Right ventricle myocardium superior (tissue), 1 donor: Measurements from ENCODE around the gene EIF3L. TPM values are rescaled to one million over a fixed set of nuclear protein-coding genes. Genes with fewer than 3 reads are reported as not detected.
A peak's percentile ranks its signal among the peaks of the same experiment; 100 is the strongest.

Source experiments
- ATAC-seq: fragments of 200-7000 bp; cut with Tn5 transposase; one replicate; pipeline ENCODE4 v1.9.1; 2020; ENCODE audit warnings: mild to moderate bottlenecking; ENCODE audit not compliant: poor library complexity
- DNase-seq: peaks from one replicate; pipeline ENCODE4 v3.0.0-alpha.2; 2020
- intact Hi-C: fragments of 100-400 bp; cut with DNase I; formaldehyde crosslinking; loops from one replicate; pipeline ENCODE4 v1.11.2; 2022
- total RNA-seq: library from RNA; stranded (reverse); fragmentation: NEBNext Ultra II Directional; extraction: Animal tissue kit (Norgen Biotek cat#: 25700); gene quantifications from one replicate; pipeline ENCODE4 v1.2.1, GENCODE V29; 2021
- donor health status: DM: no; HTN: yes; CAD: no; lungs with severe emphysema.

EIF3L gene
- total RNA-seq, 1 donor from 2014 or later = 326 TPM

GRCh38 chr22:37913233-37913721 lies 64.1 kb downstream of the EIF3L start:
- DNase-seq = no peak
- ATAC-seq = peak; percentile 43
- intact Hi-C loops = no loop called here

- ATAC-seq (no peak), DNase-seq (no peak)
- intact Hi-C loops = no loop called here
These were observed 67.1 kb downstream of the EIF3L start for GRCh38 chr22:37916311-37916710.

- ATAC-seq (no peak), DNase-seq (no peak)
- intact Hi-C loops = no loop called here
These were observed 68.8 kb downstream of the EIF3L start for GRCh38 chr22:37917874-37918548.

GRCh38 chr22:37918580-37919270 lies 69.5 kb downstream of the EIF3L start:
- ATAC-seq = no peak
- intact Hi-C loops = no loop called here
- DNase-seq = no peak

- ATAC-seq (no peak), DNase-seq (no peak)
- intact Hi-C loops = no loop called here
These were observed 70.9 kb downstream of the EIF3L start for GRCh38 chr22:37920126-37920525.

GRCh38 chr22:37922191-37922590 lies 73.0 kb downstream of the EIF3L start:
- DNase-seq = no peak
- intact Hi-C loops = no loop called here
- ATAC-seq = no peak

- no peak for ATAC-seq
- intact Hi-C loops = no loop called here
- DNase-seq = no peak
These were observed 74.7 kb downstream of the EIF3L start for GRCh38 chr22:37923927-37924326.

- ATAC-seq = no peak
- DNase-seq = no peak
- intact Hi-C loops = no loop called here
These were observed 75.3 kb downstream of the EIF3L start for GRCh38 chr22:37924386-37925065.

- intact Hi-C loops = no loop called here
- DNase-seq = no peak
- ATAC-seq = no peak
These were observed 76.1 kb downstream of the EIF3L start for GRCh38 chr22:37925330-37925729.

GRCh38 chr22:37925767-37926166 lies 76.5 kb downstream of the EIF3L start:
- DNase-seq (no peak), ATAC-seq (no peak)
- intact Hi-C loops = no loop called here

- DNase-seq (no peak), ATAC-seq (no peak)
- intact Hi-C loops = no loop called here
These were observed 77.1 kb downstream of the EIF3L start for GRCh38 chr22:37926358-37926757.

- intact Hi-C loops = no loop called here
- DNase-seq (no peak), ATAC-seq (no peak)
These were observed 77.8 kb downstream of the EIF3L start for GRCh38 chr22:37926771-37927636.

GRCh38 chr22:37927637-37927936 lies 78.4 kb downstream of the EIF3L start:
- intact Hi-C loops = no loop called here
- no peak for ATAC-seq
- DNase-seq = no peak

- DNase-seq = no peak
- ATAC-seq = no peak
- intact Hi-C loops = no loop called here
These were observed 80.2 kb downstream of the EIF3L start for GRCh38 chr22:37929390-37929789.

GRCh38 chr22:37930270-37930951 lies 81.2 kb downstream of the EIF3L start:
- intact Hi-C loops = loop anchor here (10.0 kb wide), 1 partner anchor 46 kb away; no protein-coding TSS in a partner anchor
- DNase-seq (no peak), ATAC-seq (no peak)

- no peak for DNase-seq
- ATAC-seq = no peak
- intact Hi-C loops = loop anchor here (10.0 kb wide), 1 partner anchor 46 kb away; no protein-coding TSS in a partner anchor
These were observed 81.8 kb downstream of the EIF3L start for GRCh38 chr22:37930952-37931440.

GRCh38 chr22:37931893-37932389 lies 82.7 kb downstream of the EIF3L start:
- intact Hi-C loops = loop anchor here (10.0 kb wide), 1 partner anchor 47 kb away; no protein-coding TSS in a partner anchor
- DNase-seq = no peak
- no peak for ATAC-seq

- intact Hi-C loops = loop anchor here (10.0 kb wide), 1 partner anchor 48 kb away; no protein-coding TSS in a partner anchor
- no peak for ATAC-seq
- no peak for DNase-seq
These were observed 83.2 kb downstream of the EIF3L start for GRCh38 chr22:37932401-37932800.
